Inflammatory macrophage (primary cell): ENCODE data around the gene AOX1.
"Not testable (repeated sequence)": the region's sequence is repeated elsewhere in the genome, so short reads cannot be mapped to it uniquely, and the experiment has no call there.

Source experiments
- DNase-seq, 2 donors: peaks; one replicate each; pipeline ENCODE4 v3.0.0-alpha.2; 2020 to 2022

AOX1 gene

GRCh38 chr2:200668478-200668877, 82.7 kb downstream of the AOX1 start:
- DNase-seq, result no peak

GRCh38 chr2:200669308-200669707, 83.5 kb downstream of the AOX1 start:
- no peak for DNase-seq

- DNase-seq, result peak in 1 of 2 donors; percentile 9
These were observed 84.5 kb downstream of the AOX1 start for GRCh38 chr2:200670313-200670712.

- DNase-seq, result no peak
These were observed 84.9 kb downstream of the AOX1 start for GRCh38 chr2:200670751-200671150.

GRCh38 chr2:200673191-200673590, 87.4 kb downstream of the AOX1 start:
- no peak for DNase-seq

GRCh38 chr2:200674837-200675236, 89.0 kb downstream of the AOX1 start:
- no peak for DNase-seq

- no peak for DNase-seq
These were observed 91.4 kb downstream of the AOX1 start for GRCh38 chr2:200677171-200677570.

GRCh38 chr2:200677721-200678532, 92.1 kb downstream of the AOX1 start:
- no peak for DNase-seq

- DNase-seq, result no peak
These were observed 93.3 kb downstream of the AOX1 start for GRCh38 chr2:200679127-200679526.

- no peak for DNase-seq
These were observed 93.7 kb downstream of the AOX1 start for GRCh38 chr2:200679535-200679934.

- DNase-seq, result peak in 1 of 2 donors; percentile 15
These were observed 95.9 kb downstream of the AOX1 start for GRCh38 chr2:200681697-200682096.

GRCh38 chr2:200682407-200682806, 96.6 kb downstream of the AOX1 start:
- not testable (repeated sequence) for DNase-seq

GRCh38 chr2:200687922-200688920, 102.4 kb downstream of the AOX1 start:
- DNase-seq, result peak in 1 of 2 donors; percentile 18

GRCh38 chr2:200689115-200689514, 103.3 kb downstream of the AOX1 start:
- peak; percentile 65 to 79 for DNase-seq

- no peak for DNase-seq
These were observed 108.1 kb downstream of the AOX1 start for GRCh38 chr2:200693836-200694470.

GRCh38 chr2:200695191-200695590, 109.4 kb downstream of the AOX1 start:
- DNase-seq, result peak; percentile 60 to 69

- no peak for DNase-seq
These were observed 109.8 kb downstream of the AOX1 start for GRCh38 chr2:200695601-200696000.

- no peak for DNase-seq
These were observed 112.4 kb downstream of the AOX1 start for GRCh38 chr2:200698217-200698616.

- no peak for DNase-seq
These were observed 113.5 kb downstream of the AOX1 start for GRCh38 chr2:200699310-200699709.

- no peak for DNase-seq
These were observed 115.0 kb downstream of the AOX1 start for GRCh38 chr2:200700856-200701255.

GRCh38 chr2:200702044-200702443, 116.2 kb downstream of the AOX1 start:
- no peak for DNase-seq

- no peak for DNase-seq
These were observed 116.9 kb downstream of the AOX1 start for GRCh38 chr2:200702646-200703118.
